B cell (primary cell): ENCODE measurements around the gene TRIAP1. TPM values are rescaled to one million over a fixed set of nuclear protein-coding genes. Genes with fewer than 3 reads are reported as not detected.

Source experiments
- ATAC-seq: fragments of 200-7000 bp; cut with Tn5 transposase; one replicate; pipeline ENCODE4 v1.10.0; 2021; ENCODE audit warnings: low read depth, mild to moderate bottlenecking, moderate number of reproducible peaks, moderate library complexity
- CTCF ChIA-PET: fragments of 350-600 bp; sonication (Branson Sonifier 250); formaldehyde crosslinking; loops from one replicate; lab custom pipeline; 2021; ENCODE audit warnings: antibody characterized with exemption, inconsistent platforms; lab: Charles Lee
- POLR2A ChIA-PET: fragments of 350-600 bp; sonication (Branson Sonifier 250); formaldehyde crosslinking; loops from one replicate; lab custom pipeline; 2021; ENCODE audit warnings: antibody characterized with exemption; lab: Charles Lee
- DNase-seq: peaks from one replicate; pipeline ENCODE4 v3.0.0; 2013
- H2AFZ ChIP-seq: 2 replicates; pipeline ENCODE4 v1.6.1; 2012; ENCODE audit warnings: mild to moderate bottlenecking, low read depth, low read length; ENCODE audit not compliant: insufficient read depth, poor library complexity, severe bottlenecking
- H3K27ac ChIP-seq, 2 donors: 1 replicate in 1 of 2; 2 replicates in 1 of 2; pipeline ENCODE4 v1.5.1; 2012 to 2013; ENCODE audit warnings: low read length in 2 of 2, mild to moderate bottlenecking in 2 of 2, moderate library complexity in 1 of 2
- H3K27me3 ChIP-seq, 4 experiments: fragments of 200-600 bp in 1 of 4; sonication (generic) in 1 of 4; replicated peaks in 1 of 4; 1 replicate in 2 of 4; 2 replicates in 2 of 4; pipeline versions ENCODE4 v1.6.1 to v1.7.0; 2013 to 2016; ENCODE audit warnings: low read length in 3 of 4, mild to moderate bottlenecking in 2 of 4, mixed read lengths in 1 of 4, moderate library complexity in 1 of 4; ENCODE audit not compliant: insufficient read depth in 4 of 4, control insufficient read depth in 3 of 4; ENCODE audit errors: control extremely low read depth in 1 of 4
- H3K36me3 ChIP-seq, 2 experiments: replicated peaks in 1 of 2; 1 replicate in 1 of 2; 2 replicates in 1 of 2; pipeline versions ENCODE4 v1.6.1 to v1.7.1; 2013; ENCODE audit warnings: low read length in 1 of 2; ENCODE audit not compliant: insufficient read depth in 2 of 2, control insufficient read depth in 1 of 2; ENCODE audit errors: control extremely low read depth in 1 of 2, extremely low read depth in 1 of 2
- H3K4me1 ChIP-seq, 2 donors: fragments of 200-600 bp in 1 of 2; sonication (generic) in 1 of 2; 1 replicate in 1 of 2; 2 replicates in 1 of 2; pipeline versions ENCODE4 v1.5.1 to v1.6.1; 2013 to 2017; ENCODE audit warnings: low read length in 2 of 2; ENCODE audit not compliant: control insufficient read depth in 2 of 2, insufficient read depth in 2 of 2
- H3K4me2 ChIP-seq: replicated peaks from 2 replicates; pipeline ENCODE3; 2012; ENCODE audit warnings: mild to moderate bottlenecking, low read depth, low read length; ENCODE audit not compliant: poor library complexity, severe bottlenecking
- H3K4me3 ChIP-seq, 5 experiments: fragments of 200-600 bp in 1 of 5; sonication (generic) in 1 of 5; 1 replicate in 3 of 5; 2 replicates in 2 of 5; pipeline versions ENCODE4 v1.5.1 to v1.7.0; 2011 to 2016; ENCODE audit warnings: low read length in 4 of 5, mild to moderate bottlenecking in 4 of 5, low read depth in 2 of 5, control low read depth in 1 of 5, moderate library complexity in 1 of 5; ENCODE audit not compliant: insufficient read depth in 1 of 5; ENCODE audit errors: control extremely low read depth in 1 of 5, extremely low read depth in 1 of 5
- H3K79me2 ChIP-seq: fragments of 200-600 bp; sonication (generic); one replicate; pipeline ENCODE4 v1.6.0; 2016; ENCODE audit warnings: low read length; ENCODE audit not compliant: control insufficient read depth, insufficient read depth
- H3K9ac ChIP-seq: fragments of 200-600 bp; sonication (generic); 2 replicates; pipeline ENCODE4 v1.6.1; 2017; ENCODE audit warnings: mild to moderate bottlenecking, low read length, moderate library complexity
- H3K9me3 ChIP-seq, 3 donors: one replicate each; pipeline versions ENCODE4 v1.6.1 to v1.7.1; 2013; ENCODE audit warnings: low read length in 2 of 3; ENCODE audit not compliant: control insufficient read depth in 2 of 3, insufficient read depth in 1 of 3; ENCODE audit errors: control extremely low read depth in 1 of 3
- H4K20me1 ChIP-seq: 2 replicates; pipeline ENCODE4 v1.6.0; 2012; ENCODE audit warnings: mild to moderate bottlenecking, low read length; ENCODE audit not compliant: insufficient read depth, control insufficient read depth, poor library complexity, severe bottlenecking
- H3K27ac Mint-ChIP-seq: one replicate; pipeline ENCODE4 v1.8.0; 2021; ENCODE audit warnings: mixed read lengths
- H3K27me3 Mint-ChIP-seq: one replicate; pipeline ENCODE4 v1.8.0; 2021; ENCODE audit warnings: mixed read lengths
- H3K4me1 Mint-ChIP-seq: one replicate; pipeline ENCODE4 v1.8.0; 2021; ENCODE audit warnings: mixed read lengths
- H3K4me3 Mint-ChIP-seq: one replicate; pipeline ENCODE4 v1.8.0; 2021; ENCODE audit warnings: mixed read lengths
- H3K9me3 Mint-ChIP-seq: one replicate; pipeline ENCODE4 v1.8.0; 2022; ENCODE audit warnings: mixed read lengths; ENCODE audit not compliant: insufficient read depth
- EZH2 ChIP-seq: IDR thresholded peaks from 2 replicates; pipeline ENCODE4 v1.6.1; 2012; ENCODE audit warnings: borderline replicate concordance, low read depth, mild to moderate bottlenecking, moderate library complexity, low read length; ENCODE audit not compliant: insufficient read depth, poor library complexity, severe bottlenecking
- WGBS: methylation state at CpG from one replicate; pipeline ENCODE4 v1.1.5; 2013; ENCODE audit warnings: missing lambda C conversion rate; ENCODE audit not compliant: insufficient coverage; 5-methylcytosine and 5-hydroxymethylcytosine counted together
- intact Hi-C: fragments of 100-400 bp; cut with micrococcal nuclease; formaldehyde crosslinking; loops from one replicate; pipeline ENCODE4 v1.10.0; 2022
- polyA plus RNA-seq: library from polyadenylated mRNA; depleted of rRNA; stranded (reverse); fragments of >200 nt; gene quantifications from 2 replicates; pipeline ENCODE4 v1.2.3, GENCODE V29; 2012
- total RNA-seq, 2 donors: library from RNA; stranded (reverse); fragments of 120-200 nt in 1 of 2; gene quantifications; 1 replicate in 1 of 2; 2 replicates in 1 of 2; pipeline versions ENCODE4 v1.2.3 to v1.2.4, GENCODE V29; 2013 to 2022
- TF ChIP-seq, protein P1 (sequence below): fragments of 200-600 bp; IDR thresholded peaks from one replicate; pipeline ENCODE4 v1.8.0; 2022; ENCODE audit warnings: antibody characterized with exemption, mild to moderate bottlenecking

The TRIAP1 gene
- total and polyA plus RNA-seq, 2 donors (not counting 1 experiment from before 2014, with no cell fraction given), result 13.8 to 19.6 TPM

DNA sequence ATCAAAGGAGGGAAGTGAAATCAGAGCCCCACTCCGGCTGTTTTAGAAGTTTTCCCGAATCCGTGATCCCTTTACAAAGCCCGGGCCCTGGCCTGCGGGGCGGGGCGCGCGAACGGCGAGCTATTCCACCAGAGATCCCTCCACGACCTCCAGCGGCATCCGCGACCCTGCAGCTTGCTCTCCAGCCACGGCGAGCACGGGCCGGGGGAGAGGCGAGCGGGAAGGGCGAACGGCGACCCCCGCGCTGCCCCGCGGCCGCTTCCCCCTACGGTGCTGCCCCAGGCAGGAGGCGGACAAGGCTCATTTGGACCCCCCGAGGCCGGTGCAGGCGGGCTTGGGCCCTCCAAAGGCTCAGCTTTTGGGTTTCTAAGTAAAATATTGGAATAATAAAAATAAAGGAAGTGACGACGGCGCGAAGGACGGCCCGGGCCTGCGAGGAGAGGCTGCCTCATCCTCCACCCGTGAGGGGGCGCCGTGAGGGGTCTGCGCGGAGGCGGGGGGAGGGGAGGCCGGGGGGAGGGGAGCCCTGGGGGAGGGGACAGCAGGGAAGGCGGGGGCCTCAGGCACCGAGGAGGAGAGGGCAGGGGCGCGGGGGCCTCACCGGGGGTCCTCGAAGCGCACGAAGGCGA, 22.8 kb upstream of the TRIAP1 start:
- peak overlapping the region; percentile 74 for H3K9ac ChIP-seq
- DNase-seq, result no peak
- H3K27ac ChIP-seq, result peak overlapping the region; percentile 80 to 94
- intact Hi-C loops, result loop anchor here (1.0 to 10.0 kb wide), 8 partner anchors 23 to 436 kb away; partner anchors contain the start of genes COQ5, COX6A1, DYNLL1 and GATC
- peaks cover 47% of the 10 kb centered on the region for H4K20me1 ChIP-seq
- peaks cover 33% of the 10 kb centered on the region for H3K4me1 Mint-ChIP-seq
- TF ChIP-seq EZH2, result no peak
- TF ChIP-seq, protein P1, sequence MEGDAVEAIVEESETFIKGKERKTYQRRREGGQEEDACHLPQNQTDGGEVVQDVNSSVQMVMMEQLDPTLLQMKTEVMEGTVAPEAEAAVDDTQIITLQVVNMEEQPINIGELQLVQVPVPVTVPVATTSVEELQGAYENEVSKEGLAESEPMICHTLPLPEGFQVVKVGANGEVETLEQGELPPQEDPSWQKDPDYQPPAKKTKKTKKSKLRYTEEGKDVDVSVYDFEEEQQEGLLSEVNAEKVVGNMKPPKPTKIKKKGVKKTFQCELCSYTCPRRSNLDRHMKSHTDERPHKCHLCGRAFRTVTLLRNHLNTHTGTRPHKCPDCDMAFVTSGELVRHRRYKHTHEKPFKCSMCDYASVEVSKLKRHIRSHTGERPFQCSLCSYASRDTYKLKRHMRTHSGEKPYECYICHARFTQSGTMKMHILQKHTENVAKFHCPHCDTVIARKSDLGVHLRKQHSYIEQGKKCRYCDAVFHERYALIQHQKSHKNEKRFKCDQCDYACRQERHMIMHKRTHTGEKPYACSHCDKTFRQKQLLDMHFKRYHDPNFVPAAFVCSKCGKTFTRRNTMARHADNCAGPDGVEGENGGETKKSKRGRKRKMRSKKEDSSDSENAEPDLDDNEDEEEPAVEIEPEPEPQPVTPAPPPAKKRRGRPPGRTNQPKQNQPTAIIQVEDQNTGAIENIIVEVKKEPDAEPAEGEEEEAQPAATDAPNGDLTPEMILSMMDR, result no peak
- POLR2A ChIA-PET, result interaction anchor here (0.5 to 2.1 kb wide), 6 partner anchors 22 to 1100 kb away, joined by 3 to 26 read pairs (median 8); partner anchors contain the start of genes DYNLL1, RNU4-1 and RNU4-2
- no peaks in the 10 kb centered on the region for H3K27me3 Mint-ChIP-seq
- peak overlapping the region; percentile 62 to 81 (median 74) for H3K4me3 ChIP-seq
- CTCF ChIA-PET, result interaction anchor here (0.6 to 3.0 kb wide), 16 partner anchors 11 to 614 kb away, joined by 3 to 13 read pairs (median 4); partner anchors contain the start of genes DYNLL1, GATC, SIRT4 and TRIAP1
- no peaks in the 10 kb centered on the region for H3K9me3 ChIP-seq
- peak; percentile 67 for ATAC-seq
- peak overlapping the region; percentile 91 for H3K4me3 Mint-ChIP-seq
- H3K27ac Mint-ChIP-seq, result peak overlapping the region; percentile 89
- H3K79me2 ChIP-seq, result peaks cover 71% of the 10 kb centered on the region
- peaks cover 20% of the 10 kb centered on the region in 2 donors for H3K4me1 ChIP-seq
- no peaks in the 10 kb centered on the region for H3K27me3 ChIP-seq
- H3K36me3 ChIP-seq, result peaks cover 5 to 25% of the 10 kb centered on the region in 2 experiments
- peak overlapping the region; percentile 99 for H2AFZ ChIP-seq
- H3K9me3 Mint-ChIP-seq, result no peaks in the 10 kb centered on the region
- H3K4me2 ChIP-seq, result peak overlapping the region; percentile 93
- under 1% methylated on average over 41 of the region's 57 CpGs for WGBS
